Measurements from ENCODE around the gene RYR1.

The RYR1 gene

GRCh38 chr19:38389101-38389925, 44.2 kb upstream of the RYR1 start:
- Histone ChIP-seq H3K4me1 (ENCODE audit: insufficient read depth, low read length, poor library complexity, severe bottlenecking) (peaks cover 5% of the 10 kb centered on the region), H3F3A (ENCODE audit: low read depth) (no peaks in the 10 kb centered on the region), H3K4me2 (ENCODE audit: low read depth, low read length, poor library complexity, severe bottlenecking) (peak overlapping the region; percentile 93), H3K9me3 (ENCODE audit: insufficient read depth, low read depth, low read length) (no peaks in the 10 kb centered on the region), H4K20me1 (ENCODE audit: insufficient read depth, low read length, poor library complexity, severe bottlenecking) (no peaks in the 10 kb centered on the region), H3K9me2 (replicated peaks; ENCODE audit: low read depth, low read length) (no peaks in the 10 kb centered on the region), H3K36me3 (ENCODE audit: insufficient read depth, low read length) (no peaks in the 10 kb centered on the region), H3K27me3 (ENCODE audit: insufficient read depth, low read length, poor library complexity, severe bottlenecking) (no peaks in the 10 kb centered on the region), H3K4me3 (ENCODE audit: low read length, poor library complexity, severe bottlenecking) (peak overlapping the region; percentile 72), H3K79me2 (ENCODE audit: insufficient read depth, low read length) (no peaks in the 10 kb centered on the region), H3K9ac (ENCODE audit: low read depth, low read length, poor library complexity, severe bottlenecking) (no peak overlapping the region), H2AFZ (ENCODE audit: low read length) (peak overlapping the region; percentile 39; the same call in 1 of the 2 replicates)
- TF ChIP-seq CTCF (conservative IDR thresholded peaks at IDR 0.05; ENCODE audit: low read length) (no peak), EZH2phosphoT487 (IDR thresholded peaks at IDR 0.05; ENCODE audit: borderline replicate concordance) (no peak)

GRCh38 chr19:38389957-38390924, 43.2 kb upstream of the RYR1 start:
- Histone ChIP-seq H3K4me1 (ENCODE audit: insufficient read depth, low read length, poor library complexity, severe bottlenecking) (peaks cover 5% of the 10 kb centered on the region), H3K27me3 (ENCODE audit: insufficient read depth, low read length, poor library complexity, severe bottlenecking) (no peaks in the 10 kb centered on the region), H3K9ac (ENCODE audit: low read depth, low read length, poor library complexity, severe bottlenecking) (no peak overlapping the region), H3K4me2 (ENCODE audit: low read depth, low read length, poor library complexity, severe bottlenecking) (no peak overlapping the region), H3K4me3 (ENCODE audit: low read length, poor library complexity, severe bottlenecking) (no peak overlapping the region), H3K9me2 (replicated peaks; ENCODE audit: low read depth, low read length) (no peaks in the 10 kb centered on the region), H3K36me3 (ENCODE audit: insufficient read depth, low read length) (no peaks in the 10 kb centered on the region), H3K79me2 (ENCODE audit: insufficient read depth, low read length) (no peaks in the 10 kb centered on the region), H4K20me1 (ENCODE audit: insufficient read depth, low read length, poor library complexity, severe bottlenecking) (no peaks in the 10 kb centered on the region), H3F3A (ENCODE audit: low read depth) (no peaks in the 10 kb centered on the region), H2AFZ (ENCODE audit: low read length) (no peak overlapping the region), H3K9me3 (ENCODE audit: insufficient read depth, low read depth, low read length) (no peaks in the 10 kb centered on the region)
- TF ChIP-seq EZH2phosphoT487 (IDR thresholded peaks at IDR 0.05; ENCODE audit: borderline replicate concordance), result no peak
- no peak for TF ChIP-seq CTCF (conservative IDR thresholded peaks at IDR 0.05; ENCODE audit: low read length)

GRCh38 chr19:38391911-38392464, 41.5 kb upstream of the RYR1 start:
- Histone ChIP-seq H4K20me1 (ENCODE audit: insufficient read depth, low read length, poor library complexity, severe bottlenecking) (no peaks in the 10 kb centered on the region), H3K4me3 (ENCODE audit: low read length, poor library complexity, severe bottlenecking) (no peak overlapping the region), H2AFZ (ENCODE audit: low read length) (no peak overlapping the region), H3F3A (ENCODE audit: low read depth) (no peaks in the 10 kb centered on the region), H3K27me3 (ENCODE audit: insufficient read depth, low read length, poor library complexity, severe bottlenecking) (no peaks in the 10 kb centered on the region), H3K4me1 (ENCODE audit: insufficient read depth, low read length, poor library complexity, severe bottlenecking) (peaks cover 5% of the 10 kb centered on the region), H3K9ac (ENCODE audit: low read depth, low read length, poor library complexity, severe bottlenecking) (no peak overlapping the region), H3K79me2 (ENCODE audit: insufficient read depth, low read length) (no peaks in the 10 kb centered on the region), H3K9me2 (replicated peaks; ENCODE audit: low read depth, low read length) (no peaks in the 10 kb centered on the region), H3K9me3 (ENCODE audit: insufficient read depth, low read depth, low read length) (no peaks in the 10 kb centered on the region), H3K4me2 (ENCODE audit: low read depth, low read length, poor library complexity, severe bottlenecking) (no peak overlapping the region), H3K36me3 (ENCODE audit: insufficient read depth, low read length) (no peaks in the 10 kb centered on the region)
- no peak for TF ChIP-seq CTCF (conservative IDR thresholded peaks at IDR 0.05; ENCODE audit: low read length)
- no peak for TF ChIP-seq EZH2phosphoT487 (IDR thresholded peaks at IDR 0.05; ENCODE audit: borderline replicate concordance)

Data from Loucy (cell line).